DOHH2 (cell line): ENCODE data around the gene TNFSF12.

Experiments
- EZH2phosphoT487 ChIP-seq: fragments of 200-600 bp; sonication (generic); IDR thresholded peaks from 2 replicates; pipeline ENCODE4 v1.6.1; 2017; ENCODE audit warnings: borderline replicate concordance, mild to moderate bottlenecking, antibody characterized with exemption, low read length, moderate library complexity, mixed read lengths
- TF ChIP-seq, protein P1 (sequence below): fragments of 200-600 bp; sonication (generic); IDR thresholded peaks from one replicate; pipeline ENCODE4 v1.5.1; 2014; ENCODE audit warnings: antibody characterized with exemption, mild to moderate bottlenecking, low read depth, low read length; ENCODE audit not compliant: poor library complexity, severe bottlenecking

DNA sequence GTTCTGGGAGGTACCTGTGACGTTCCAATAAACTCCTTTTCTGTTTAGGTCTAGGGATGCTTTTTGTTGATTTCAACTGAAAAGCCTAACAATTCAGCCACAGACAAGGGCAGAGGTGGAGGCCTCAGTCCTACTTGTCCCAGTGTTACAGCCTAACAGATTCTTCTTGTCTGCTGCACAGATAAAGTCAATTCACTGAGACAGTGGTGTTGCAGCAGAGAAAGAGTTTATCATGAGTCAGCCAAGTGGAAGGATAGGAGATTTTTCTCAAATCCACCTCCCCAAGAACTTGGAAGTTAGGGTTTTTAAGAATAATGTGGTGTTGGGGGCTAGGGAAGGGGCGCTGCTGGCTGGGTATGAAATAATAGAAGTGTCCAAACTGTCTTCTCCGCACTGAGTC is 10.8 kb upstream of the TNFSF12 start:
- TF ChIP-seq, protein P1, sequence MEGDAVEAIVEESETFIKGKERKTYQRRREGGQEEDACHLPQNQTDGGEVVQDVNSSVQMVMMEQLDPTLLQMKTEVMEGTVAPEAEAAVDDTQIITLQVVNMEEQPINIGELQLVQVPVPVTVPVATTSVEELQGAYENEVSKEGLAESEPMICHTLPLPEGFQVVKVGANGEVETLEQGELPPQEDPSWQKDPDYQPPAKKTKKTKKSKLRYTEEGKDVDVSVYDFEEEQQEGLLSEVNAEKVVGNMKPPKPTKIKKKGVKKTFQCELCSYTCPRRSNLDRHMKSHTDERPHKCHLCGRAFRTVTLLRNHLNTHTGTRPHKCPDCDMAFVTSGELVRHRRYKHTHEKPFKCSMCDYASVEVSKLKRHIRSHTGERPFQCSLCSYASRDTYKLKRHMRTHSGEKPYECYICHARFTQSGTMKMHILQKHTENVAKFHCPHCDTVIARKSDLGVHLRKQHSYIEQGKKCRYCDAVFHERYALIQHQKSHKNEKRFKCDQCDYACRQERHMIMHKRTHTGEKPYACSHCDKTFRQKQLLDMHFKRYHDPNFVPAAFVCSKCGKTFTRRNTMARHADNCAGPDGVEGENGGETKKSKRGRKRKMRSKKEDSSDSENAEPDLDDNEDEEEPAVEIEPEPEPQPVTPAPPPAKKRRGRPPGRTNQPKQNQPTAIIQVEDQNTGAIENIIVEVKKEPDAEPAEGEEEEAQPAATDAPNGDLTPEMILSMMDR: no peak
- TF ChIP-seq EZH2phosphoT487: no peak
